ENCODE results near the gene ARFIP2.
A peak's percentile ranks its signal among the peaks of the same experiment; 100 is the strongest.
"Not testable (repeated sequence)": the region's sequence is repeated elsewhere in the genome, so short reads cannot be mapped to it uniquely, and the experiment has no call there.

The ARFIP2 gene

GRCh38 chr11:6481012-6481923 is at the start of gene ARFIP2, which contains the start of gene TIMM10B:
ARFIP2 (minus strand) TSS chr11:6481331; CDS start chr11:6480421, 910 bp downstream.
TIMM10B (plus strand) TSS chr11:6481501; CDS start chr11:6481517, 16 bp downstream.
- DNase-seq (ENCODE audit: low spot score): peak; percentile 95

GRCh38 chr11:6530848-6531247 is 49.7 kb upstream of the ARFIP2 start:
- no peak for DNase-seq (ENCODE audit: low spot score)

- DNase-seq (ENCODE audit: low spot score): no peak
Measured at GRCh38 chr11:6529266-6529665, 48.1 kb upstream of the ARFIP2 start.

GRCh38 chr11:6526411-6527135 is 45.4 kb upstream of the ARFIP2 start:
- no peak for DNase-seq (ENCODE audit: low spot score)

- DNase-seq (ENCODE audit: low spot score): no peak
Measured at GRCh38 chr11:6523253-6523652, 42.1 kb upstream of the ARFIP2 start.

GRCh38 chr11:6521946-6522345 is 40.8 kb upstream of the ARFIP2 start:
- DNase-seq (ENCODE audit: low spot score): not testable (repeated sequence)

- DNase-seq (ENCODE audit: low spot score): no peak
Measured at GRCh38 chr11:6520265-6520664, 39.1 kb upstream of the ARFIP2 start.

- DNase-seq (ENCODE audit: low spot score): no peak
Measured at GRCh38 chr11:6516865-6517264, 35.7 kb upstream of the ARFIP2 start.

- peak; percentile 52 for DNase-seq (ENCODE audit: low spot score)
Measured at GRCh38 chr11:6505577-6506240, 24.6 kb upstream of the ARFIP2 start.

- DNase-seq (ENCODE audit: low spot score): no peak
Measured at GRCh38 chr11:6504166-6504565, 23.0 kb upstream of the ARFIP2 start.

- no peak for DNase-seq (ENCODE audit: low spot score)
Measured at GRCh38 chr11:6502382-6502781, 21.3 kb upstream of the ARFIP2 start.

GRCh38 chr11:6498544-6498943 is 17.4 kb upstream of the ARFIP2 start:
- no peak for DNase-seq (ENCODE audit: low spot score)

GRCh38 chr11:6498121-6498520 is 17.0 kb upstream of the ARFIP2 start:
- no peak for DNase-seq (ENCODE audit: low spot score)

GRCh38 chr11:6497069-6497839 is 16.1 kb upstream of the ARFIP2 start, which contains the start of gene DNHD1:
DNHD1 (plus strand) TSS chr11:6497280; CDS start chr11:6498216, 936 bp downstream.
- DNase-seq (ENCODE audit: low spot score): no peak

- no peak for DNase-seq (ENCODE audit: low spot score)
Measured at GRCh38 chr11:6489306-6489705, 8.2 kb upstream of the ARFIP2 start.

- no peak for DNase-seq (ENCODE audit: low spot score)
Measured at GRCh38 chr11:6488821-6489220, 7.7 kb upstream of the ARFIP2 start.

GRCh38 chr11:6488342-6488741 is 7.2 kb upstream of the ARFIP2 start:
- DNase-seq (ENCODE audit: low spot score): no peak

GRCh38 chr11:6486938-6487337 is 5.8 kb upstream of the ARFIP2 start:
- DNase-seq (ENCODE audit: low spot score): no peak

GRCh38 chr11:6486256-6486655 is 5.1 kb upstream of the ARFIP2 start:
- DNase-seq (ENCODE audit: low spot score): no peak

GRCh38 chr11:6485661-6486060 is 4.5 kb upstream of the ARFIP2 start:
- DNase-seq (ENCODE audit: low spot score): no peak

GRCh38 chr11:6483015-6483414 is 1.9 kb upstream of the ARFIP2 start:
- DNase-seq (ENCODE audit: low spot score): no peak

GRCh38 chr11:6482441-6482840 is 1.3 kb upstream of the ARFIP2 start:
- DNase-seq (ENCODE audit: low spot score): no peak
